H9 (cell line): ENCODE results near the gene TPD52L2. TPM values are rescaled to one million over a fixed set of nuclear protein-coding genes. Genes with fewer than 3 reads are reported as not detected.

Experiments
- DNase-seq: peaks from one replicate; pipeline ENCODE4 v3.0.0-alpha.2; 2017
- H2AFZ ChIP-seq: one replicate; pipeline ENCODE4 v1.6.1; 2013; ENCODE audit warnings: mild to moderate bottlenecking, low read length, control low read depth, moderate library complexity
- H2AK5ac ChIP-seq: 2 replicates; pipeline ENCODE4 v1.6.1; 2013; ENCODE audit warnings: low read length, control low read depth, mixed read lengths; ENCODE audit not compliant: insufficient read length
- H2BK120ac ChIP-seq: one replicate; pipeline ENCODE4 v1.6.1; 2013; ENCODE audit warnings: low read depth, mild to moderate bottlenecking, low read length, control low read depth, inconsistent platforms; ENCODE audit not compliant: poor library complexity, severe bottlenecking
- H2BK12ac ChIP-seq: 2 replicates; pipeline ENCODE4 v1.6.1; 2013; ENCODE audit warnings: low read length, control low read depth, mixed read lengths, low read depth; ENCODE audit not compliant: insufficient read length
- H2BK15ac ChIP-seq: 2 replicates; pipeline ENCODE4 v1.6.1; 2013; ENCODE audit warnings: low read depth, low read length, control low read depth
- H2BK20ac ChIP-seq: one replicate; pipeline ENCODE4 v1.6.1; 2013; ENCODE audit warnings: low read depth, mild to moderate bottlenecking, low read length, control low read depth, inconsistent platforms; ENCODE audit not compliant: poor library complexity, severe bottlenecking
- H2BK5ac ChIP-seq: 2 replicates; pipeline ENCODE4 v1.6.1; 2013; ENCODE audit warnings: low read length, control low read depth, mixed read lengths; ENCODE audit not compliant: insufficient read length
- H3K14ac ChIP-seq: 2 replicates; pipeline ENCODE4 v1.6.1; 2013; ENCODE audit warnings: low read length, control low read depth; ENCODE audit not compliant: insufficient read depth
- H3K18ac ChIP-seq: 2 replicates; pipeline ENCODE4 v1.6.1; 2013; ENCODE audit warnings: low read depth, mild to moderate bottlenecking, mixed read lengths, low read length, control low read depth; ENCODE audit not compliant: insufficient read length
- H3K23ac ChIP-seq: 2 replicates; pipeline ENCODE4 v1.6.1; 2013; ENCODE audit warnings: low read length, control low read depth, mixed read lengths, low read depth; ENCODE audit not compliant: insufficient read length
- H3K23me2 ChIP-seq: 2 replicates; pipeline ENCODE4 v1.6.1; 2013; ENCODE audit warnings: low read depth, mild to moderate bottlenecking, mixed read lengths, low read length, control low read depth; ENCODE audit not compliant: insufficient read length, poor library complexity, severe bottlenecking
- H3K27ac ChIP-seq: 2 replicates; pipeline ENCODE4 v1.5.1; 2013; ENCODE audit warnings: low read length, control low read depth, mixed read lengths, low read depth; ENCODE audit not compliant: insufficient read length
- H3K27me3 ChIP-seq: 2 replicates; pipeline ENCODE4 v1.6.1; 2013; ENCODE audit warnings: low read length, control low read depth, inconsistent platforms; ENCODE audit not compliant: insufficient read depth
- H3K4ac ChIP-seq: 2 replicates; pipeline ENCODE4 v1.6.1; 2013; ENCODE audit warnings: low read depth, mild to moderate bottlenecking, control low read depth, inconsistent platforms, low read length, moderate library complexity
- H3K4me1 ChIP-seq: 2 replicates; pipeline ENCODE4 v1.6.1; 2013; ENCODE audit warnings: low read length, control low read depth, inconsistent platforms; ENCODE audit not compliant: insufficient read depth
- H3K4me2 ChIP-seq: 2 replicates; pipeline ENCODE4 v1.6.1; 2013; ENCODE audit warnings: low read length, control low read depth, mixed read lengths; ENCODE audit not compliant: insufficient read length, insufficient read depth
- H3K56ac ChIP-seq: 2 replicates; pipeline ENCODE4 v1.6.1; 2013; ENCODE audit warnings: low read depth, mild to moderate bottlenecking, mixed read lengths, low read length, control low read depth; ENCODE audit not compliant: insufficient read length
- H3K79me1 ChIP-seq: 2 replicates; pipeline ENCODE4 v1.6.1; 2013; ENCODE audit warnings: low read depth, mild to moderate bottlenecking, moderate library complexity, low read length, control low read depth, inconsistent platforms; ENCODE audit not compliant: insufficient read depth, poor library complexity, severe bottlenecking
- H3K79me2 ChIP-seq: 2 replicates; pipeline ENCODE4 v1.6.1; 2013; ENCODE audit warnings: low read length, control low read depth, inconsistent platforms; ENCODE audit not compliant: insufficient read depth
- H3K9ac ChIP-seq: 2 replicates; pipeline ENCODE4 v1.6.1; 2013; ENCODE audit warnings: low read length, control low read depth, mixed read lengths; ENCODE audit not compliant: insufficient read length; ENCODE audit errors: extremely low read depth
- H3K9me3 ChIP-seq: one replicate; pipeline ENCODE4 v1.6.1; 2013; ENCODE audit warnings: low read depth, low read length, inconsistent platforms; ENCODE audit not compliant: control insufficient read depth
- H3T11ph ChIP-seq: one replicate; pipeline ENCODE4 v1.6.1; 2013; ENCODE audit warnings: mild to moderate bottlenecking, low read length, control low read depth, inconsistent platforms
- H4K20me1 ChIP-seq: one replicate; pipeline ENCODE4 v1.6.1; 2013; ENCODE audit not compliant: control insufficient read depth, insufficient read length, insufficient read depth
- H4K5ac ChIP-seq: 2 replicates; pipeline ENCODE4 v1.6.1; 2013; ENCODE audit warnings: low read depth, mild to moderate bottlenecking, mixed read lengths, low read length, control low read depth; ENCODE audit not compliant: insufficient read length
- H4K8ac ChIP-seq: replicated peaks from 2 replicates; pipeline ENCODE4 v1.6.1; 2013; ENCODE audit warnings: low read length, control low read depth, mixed read lengths, low read depth; ENCODE audit not compliant: insufficient read length
- H4K91ac ChIP-seq: 2 replicates; pipeline ENCODE4 v1.6.1; 2013; ENCODE audit warnings: low read depth, mild to moderate bottlenecking, moderate library complexity, mixed read lengths, low read length, control low read depth; ENCODE audit not compliant: insufficient read length
- H3K27ac Mint-ChIP-seq, 3 experiments: 2 replicates in 2 of 3; 3 replicates in 1 of 3; pipeline ENCODE4 v1.8.0; 2020 to 2021; ENCODE audit warnings: mixed read lengths in 3 of 3, mild to moderate bottlenecking in 1 of 3, moderate library complexity in 1 of 3
- H3K27me3 Mint-ChIP-seq: 2 replicates; pipeline ENCODE4 v1.8.0; 2021; ENCODE audit warnings: low read depth, mild to moderate bottlenecking, moderate library complexity, mixed read lengths
- H3K36me3 Mint-ChIP-seq, 3 experiments: 2 replicates in 2 of 3; 3 replicates in 1 of 3; pipeline ENCODE4 v1.8.0; 2020 to 2021; ENCODE audit warnings: low read depth in 3 of 3, mixed read lengths in 3 of 3; ENCODE audit not compliant: insufficient read depth in 1 of 3
- H3K4me1 Mint-ChIP-seq, 2 experiments: 2 replicates each; pipeline ENCODE4 v1.8.0; 2020; ENCODE audit warnings: mixed read lengths in 2 of 2
- H3K4me3 Mint-ChIP-seq, 2 experiments: 2 replicates in 1 of 2; 3 replicates in 1 of 2; pipeline ENCODE4 v1.8.0; 2020 to 2021; ENCODE audit warnings: mild to moderate bottlenecking in 2 of 2, mixed read lengths in 2 of 2, moderate library complexity in 1 of 2
- H3K9me3 Mint-ChIP-seq, 2 experiments: 2 replicates in 1 of 2; 3 replicates in 1 of 2; pipeline ENCODE4 v1.8.0; 2020; ENCODE audit warnings: mild to moderate bottlenecking in 2 of 2, mixed read lengths in 2 of 2, moderate library complexity in 1 of 2
- CTCF ChIP-seq: fragments of 200-600 bp; sonication (generic); conservative IDR thresholded peaks from 3 replicates; pipeline ENCODE4 v1.8.0; 2021; ENCODE audit warnings: antibody characterized with exemption, mild to moderate bottlenecking
- WGBS: extraction: QIAGEN DNeasy Blood & Tissue Kit; methylation state at CpG from one replicate; pipeline ENCODE4 v1.1.7; 2013; ENCODE audit warnings: missing lambda C conversion rate, low lambda C conversion rate, mixed read lengths; ENCODE audit not compliant: insufficient read length; ENCODE audit errors: extremely low coverage; 5-methylcytosine and 5-hydroxymethylcytosine counted together
- total RNA-seq: library from RNA; stranded (reverse); gene quantifications from 2 replicates; pipeline ENCODE4 v1.2.1, GENCODE V29; 2021

TPD52L2 gene
- total RNA-seq, 1 experiment from 2014 or later, result 94.1 TPM

GRCh38 chr20:63836458-63837344 lies 28.4 kb upstream of the TPD52L2 start:
- H3K9me3 ChIP-seq, result no peaks in the 10 kb centered on the region

More at GRCh38 chr20:63836458-63837344, 28.4 kb upstream of the TPD52L2 start:
- DNase-seq, result peak; percentile 30
- Histone ChIP-seq H3K4ac (no peak overlapping the region), H3K23ac (no peak overlapping the region), H3K79me1 (no peaks in the 10 kb centered on the region), H2BK5ac (no peak overlapping the region), H3K27me3 (no peaks in the 10 kb centered on the region; the same call in 1 of the 2 replicates), H3K56ac (no peak overlapping the region), H4K5ac (no peak overlapping the region), H3K4me1 (no peaks in the 10 kb centered on the region), H3K4me2 (no peak overlapping the region), H3K18ac (no peak overlapping the region), H4K8ac (no peak overlapping the region), H3T11ph (no peak overlapping the region), H4K91ac (no peak overlapping the region), H2BK20ac (no peak overlapping the region), H3K9ac (no peak overlapping the region), H3K14ac (no peak overlapping the region), H4K20me1 (no peaks in the 10 kb centered on the region), H2BK12ac (no peak overlapping the region), H2AK5ac (no peak overlapping the region), H2AFZ (no peak overlapping the region), H3K79me2 (no peaks in the 10 kb centered on the region), H2BK15ac (no peak overlapping the region), H3K23me2 (peaks cover 4% of the 10 kb centered on the region), H3K27ac (no peak overlapping the region), H2BK120ac (no peak overlapping the region)
- peaks cover 21% of the 10 kb centered on the region for H3K27me3 Mint-ChIP-seq
- peaks cover 7 to 37% of the 10 kb centered on the region in 2 experiments for H3K4me1 Mint-ChIP-seq
- no peaks in the 10 kb centered on the region for H3K36me3 Mint-ChIP-seq
- H3K9me3 Mint-ChIP-seq, result no peaks in the 10 kb centered on the region
- H3K27ac Mint-ChIP-seq, result 0 out of 7 replicates have a peak overlapping the region, but pooled peaks of 1 of the 3 experiments have one; percentile 65
- TF ChIP-seq CTCF, result no peak
- H3K4me3 Mint-ChIP-seq, result no peak overlapping the region; a peak in 1 of 5 replicates
- WGBS, result no CpG with 5 or more reads among the region's 27 CpGs
